Mesendoderm (in vitro differentiated cells): ENCODE data around the gene UTS2R.
"Not testable (repeated sequence)": the region's sequence is repeated elsewhere in the genome, so short reads cannot be mapped to it uniquely, and the experiment has no call there.

Source experiments
- DNase-seq: peaks from one replicate; pipeline ENCODE4 v3.0.0; 2013
- H2AK5ac ChIP-seq: 2 replicates; pipeline ENCODE4 v1.6.1; 2013; ENCODE audit warnings: low read length, inconsistent platforms
- H2BK120ac ChIP-seq: 2 replicates; pipeline ENCODE4 v1.6.1; 2013; ENCODE audit warnings: low read depth, mild to moderate bottlenecking, low read length, moderate library complexity, mixed read lengths
- H2BK15ac ChIP-seq: replicated peaks from 2 replicates; pipeline ENCODE4 v1.6.1; 2013; ENCODE audit warnings: low read depth, mild to moderate bottlenecking, moderate library complexity
- H2BK5ac ChIP-seq: 2 replicates; pipeline ENCODE4 v1.6.1; 2013; ENCODE audit warnings: low read length, inconsistent platforms
- H3K18ac ChIP-seq: 2 replicates; pipeline ENCODE4 v1.6.1; 2013; ENCODE audit warnings: mild to moderate bottlenecking, low read length, mixed read lengths
- H3K23ac ChIP-seq: one replicate; pipeline ENCODE4 v1.6.1; 2013; ENCODE audit warnings: low read length
- H3K27ac ChIP-seq: 2 replicates; pipeline ENCODE4 v1.5.1; 2013; ENCODE audit warnings: low read depth, mild to moderate bottlenecking, inconsistent platforms, low read length, moderate library complexity
- H3K27me3 ChIP-seq: 2 replicates; pipeline ENCODE4 v1.6.1; 2013; ENCODE audit warnings: low read length, control low read depth, mild to moderate bottlenecking, inconsistent platforms; ENCODE audit not compliant: insufficient read depth, poor library complexity
- H3K36me3 ChIP-seq: 2 replicates; pipeline ENCODE4 v1.6.1; 2013; ENCODE audit warnings: low read length, inconsistent platforms; ENCODE audit not compliant: control insufficient read depth, insufficient read depth
- H3K4ac ChIP-seq: one replicate; pipeline ENCODE4 v1.6.1; 2013; ENCODE audit warnings: low read depth, mild to moderate bottlenecking, low read length, moderate library complexity
- H3K4me1 ChIP-seq: 2 replicates; pipeline ENCODE4 v1.6.1; 2013; ENCODE audit warnings: low read depth, low read length, inconsistent platforms; ENCODE audit not compliant: control insufficient read depth
- H3K4me2 ChIP-seq: 2 replicates; pipeline ENCODE4 v1.6.1; 2013; ENCODE audit warnings: low read length
- H3K4me3 ChIP-seq: 2 replicates; pipeline ENCODE4 v1.5.1; 2013; ENCODE audit warnings: mild to moderate bottlenecking, low read length
- H3K56ac ChIP-seq: one replicate; pipeline ENCODE4 v1.6.1; 2013; ENCODE audit warnings: low read length
- H3K79me1 ChIP-seq: 2 replicates; pipeline ENCODE4 v1.6.1; 2013; ENCODE audit warnings: low read length, inconsistent platforms
- H3K79me2 ChIP-seq: 2 replicates; pipeline ENCODE4 v1.6.1; 2013; ENCODE audit warnings: mild to moderate bottlenecking, low read length; ENCODE audit not compliant: control insufficient read depth, insufficient read depth
- H3K9ac ChIP-seq: 2 replicates; pipeline ENCODE4 v1.6.1; 2013; ENCODE audit warnings: low read length, inconsistent platforms
- H4K5ac ChIP-seq: one replicate; pipeline ENCODE4 v1.6.1; 2013; ENCODE audit warnings: low read length
- H4K8ac ChIP-seq: one replicate; pipeline ENCODE4 v1.6.1; 2013; ENCODE audit warnings: low read depth, mild to moderate bottlenecking, control low read depth, low read length, moderate library complexity
- WGBS: extraction: QIAGEN DNeasy Blood & Tissue Kit; methylation state at CpG from one replicate; pipeline ENCODE4 v1.1.7; 2013; ENCODE audit warnings: low lambda C conversion rate, missing lambda C conversion rate; ENCODE audit not compliant: insufficient coverage; ENCODE audit errors: extremely low coverage; 5-methylcytosine and 5-hydroxymethylcytosine counted together

UTS2R gene

GRCh38 chr17:82373072-82373452, 1.5 kb downstream of the UTS2R start:
- H3K23ac ChIP-seq, DNase-seq, H3K79me1 ChIP-seq, H2BK15ac ChIP-seq, H3K36me3 ChIP-seq, H3K9ac ChIP-seq, H3K4me1 ChIP-seq, H2BK120ac ChIP-seq, H3K56ac ChIP-seq, H4K8ac ChIP-seq, H3K18ac ChIP-seq, H2AK5ac ChIP-seq, H2BK5ac ChIP-seq, H3K4me2 ChIP-seq, H3K79me2 ChIP-seq, H3K4me3 ChIP-seq, H3K27ac ChIP-seq, H4K5ac ChIP-seq, H3K4ac ChIP-seq: not testable (repeated sequence)
- no CpG with 5 or more reads among the region's 10 CpGs for WGBS
- H3K27me3 ChIP-seq = peaks cover 16% of the 10 kb centered on the region

- H3K18ac ChIP-seq = no peak overlapping the region
- H3K9ac ChIP-seq = no peak overlapping the region
- H3K23ac ChIP-seq = no peak overlapping the region
- H4K8ac ChIP-seq = no peak overlapping the region
- no peak overlapping the region for H2AK5ac ChIP-seq
- H4K5ac ChIP-seq = no peak overlapping the region
- H3K36me3 ChIP-seq = no peaks in the 10 kb centered on the region
- no peak overlapping the region for H2BK5ac ChIP-seq
- H3K4me1 ChIP-seq = no peaks in the 10 kb centered on the region
- no peak overlapping the region for H3K4me3 ChIP-seq
- H3K4me2 ChIP-seq = no peak overlapping the region
- peaks cover 16% of the 10 kb centered on the region for H3K27me3 ChIP-seq
- H3K27ac ChIP-seq = no peak overlapping the region
- DNase-seq = no peak
- H3K79me1 ChIP-seq = no peaks in the 10 kb centered on the region
- no peak overlapping the region for H3K4ac ChIP-seq
- no peak overlapping the region for H2BK120ac ChIP-seq
- no CpG with 5 or more reads among the region's 37 CpGs for WGBS
- H2BK15ac ChIP-seq = no peak overlapping the region
- no peak overlapping the region for H3K56ac ChIP-seq
- H3K79me2 ChIP-seq = no peaks in the 10 kb centered on the region
Measured at GRCh38 chr17:82373731-82374625, 2.4 kb downstream of the UTS2R start.

GRCh38 chr17:82374626-82375331, 3.2 kb downstream of the UTS2R start:
- WGBS = no CpG with 5 or more reads among the region's 79 CpGs
- H2BK5ac ChIP-seq = no peak overlapping the region
- no peak overlapping the region for H3K56ac ChIP-seq
- no peak overlapping the region for H3K4me3 ChIP-seq
- no peak overlapping the region for H3K4ac ChIP-seq
- H4K8ac ChIP-seq = no peak overlapping the region
- H3K9ac ChIP-seq = no peak overlapping the region
- no peak overlapping the region for H4K5ac ChIP-seq
- no peaks in the 10 kb centered on the region for H3K4me1 ChIP-seq
- H3K4me2 ChIP-seq = no peak overlapping the region
- no peak overlapping the region for H2BK15ac ChIP-seq
- H3K36me3 ChIP-seq = no peaks in the 10 kb centered on the region
- no peak overlapping the region for H3K27ac ChIP-seq
- no peak overlapping the region for H2BK120ac ChIP-seq
- no peak overlapping the region for H3K18ac ChIP-seq
- H2AK5ac ChIP-seq = no peak overlapping the region
- DNase-seq = no peak
- no peaks in the 10 kb centered on the region for H3K79me2 ChIP-seq
- H3K27me3 ChIP-seq = peaks cover 16% of the 10 kb centered on the region
- H3K79me1 ChIP-seq = no peaks in the 10 kb centered on the region
- H3K23ac ChIP-seq = no peak overlapping the region

DNA sequence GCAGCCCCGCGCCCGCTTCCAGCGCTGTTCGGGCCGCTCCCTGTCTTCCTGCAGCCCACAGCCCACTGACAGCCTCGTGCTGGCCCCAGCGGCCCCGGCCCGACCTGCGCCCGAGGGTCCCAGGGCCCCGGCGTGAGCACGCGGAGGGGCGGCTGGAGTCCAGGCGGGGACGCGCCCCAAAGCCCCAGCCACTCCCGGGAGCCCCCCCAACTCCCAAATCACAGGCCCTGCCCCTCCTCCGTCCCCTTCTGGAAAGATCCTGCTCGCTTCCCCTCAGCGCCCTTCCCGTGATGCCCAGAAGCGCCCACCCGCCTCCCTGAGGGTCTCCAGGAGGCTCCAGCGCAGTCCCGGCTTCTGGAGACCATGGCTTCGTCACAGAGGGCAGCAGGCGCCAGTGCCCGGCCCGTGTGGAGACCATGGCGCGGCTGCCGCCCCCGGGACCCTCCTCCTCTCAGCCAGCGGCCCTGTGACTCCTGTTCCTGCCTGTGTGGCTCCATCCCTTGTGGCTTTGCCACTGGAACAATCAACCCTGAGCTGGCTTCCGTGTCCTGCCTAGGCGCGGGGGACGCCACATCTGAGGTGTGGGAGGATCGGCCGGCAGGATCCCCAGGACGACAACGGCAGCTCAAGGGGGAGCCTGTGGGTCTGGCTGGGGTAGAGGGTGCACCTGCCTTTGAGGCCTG, 3.9 kb downstream of the UTS2R start:
- H3K4ac ChIP-seq = no peak overlapping the region

DNA sequence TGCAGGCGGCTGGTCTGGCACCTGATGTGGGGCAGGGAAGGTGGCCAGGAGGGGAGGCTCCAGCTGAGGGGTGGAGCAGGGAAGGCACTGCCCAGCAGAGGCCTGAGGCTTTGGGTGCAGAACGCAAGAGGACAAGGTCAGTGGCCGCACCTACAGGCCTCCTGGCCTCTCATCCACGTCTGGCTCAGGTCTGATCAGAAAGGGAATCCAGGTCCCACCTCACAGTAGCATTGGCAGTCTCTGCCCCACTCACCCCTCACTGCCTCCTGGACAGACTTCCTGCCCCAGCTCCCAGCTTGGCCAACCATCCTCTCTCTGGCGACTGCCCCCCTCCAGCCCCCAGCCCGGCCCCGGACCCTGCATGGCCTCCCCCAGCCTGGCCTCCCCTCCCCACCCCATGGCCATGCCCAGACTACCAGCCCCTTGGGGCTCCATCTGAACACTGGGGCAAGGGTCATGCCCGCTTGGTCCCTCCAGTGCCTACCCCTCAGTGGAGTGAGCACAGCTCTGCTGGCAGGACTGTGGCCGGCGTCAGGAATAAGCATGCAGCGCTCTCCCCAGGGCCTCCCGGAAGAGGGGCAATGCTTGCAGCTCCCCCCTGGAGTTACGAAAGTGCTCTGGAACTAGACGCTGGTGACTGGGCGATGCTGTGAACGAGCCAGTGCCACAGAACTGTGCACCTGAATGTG, 4.6 kb downstream of the UTS2R start:
- H3K79me2 ChIP-seq = no peaks in the 10 kb centered on the region
- no peak overlapping the region for H3K4me3 ChIP-seq
- peaks cover 8% of the 10 kb centered on the region for H3K27me3 ChIP-seq
- H2AK5ac ChIP-seq = no peak overlapping the region
- H4K5ac ChIP-seq = no peak overlapping the region
- no peak overlapping the region for H2BK5ac ChIP-seq
- WGBS = no CpG with 5 or more reads among the region's 16 CpGs
- no peak overlapping the region for H2BK120ac ChIP-seq
- no peak overlapping the region for H3K18ac ChIP-seq
- no peak overlapping the region for H3K27ac ChIP-seq
- no peaks in the 10 kb centered on the region for H3K4me1 ChIP-seq
- no peaks in the 10 kb centered on the region for H3K36me3 ChIP-seq
- H4K8ac ChIP-seq = no peak overlapping the region
- no peak overlapping the region for H2BK15ac ChIP-seq
- no peak overlapping the region for H3K23ac ChIP-seq
- no peak overlapping the region for H3K56ac ChIP-seq
- H3K9ac ChIP-seq = no peak overlapping the region
- no peak for DNase-seq
- no peaks in the 10 kb centered on the region for H3K79me1 ChIP-seq
- no peak overlapping the region for H3K4ac ChIP-seq
- H3K4me2 ChIP-seq = no peak overlapping the region

More for the DNA sequence above, 3.9 kb downstream of the UTS2R start:
- Histone ChIP-seq H3K18ac (no peak overlapping the region), H4K5ac (no peak overlapping the region), H2BK5ac (no peak overlapping the region), H3K4me1 (no peaks in the 10 kb centered on the region), H3K79me1 (no peaks in the 10 kb centered on the region), H4K8ac (no peak overlapping the region), H3K79me2 (no peaks in the 10 kb centered on the region), H3K56ac (no peak overlapping the region), H3K4me3 (no peak overlapping the region), H2BK15ac (no peak overlapping the region), H3K9ac (no peak overlapping the region), H2AK5ac (no peak overlapping the region), H3K23ac (no peak overlapping the region), H3K27me3 (peaks cover 15% of the 10 kb centered on the region), H3K4me2 (no peak overlapping the region), H2BK120ac (no peak overlapping the region), H3K36me3 (no peaks in the 10 kb centered on the region), H3K27ac (no peak overlapping the region)
- DNase-seq = no peak
- no CpG with 5 or more reads among the region's 46 CpGs for WGBS
